ENCODE data around the gene PLEKHG4B. TPM values are rescaled to one million over a fixed set of nuclear protein-coding genes. Genes with fewer than 3 reads are reported as not detected.

PLEKHG4B gene
- total and polyA plus RNA-seq, 8 donors, result 0.21 to 0.75 (median 0.38) TPM

DNA sequence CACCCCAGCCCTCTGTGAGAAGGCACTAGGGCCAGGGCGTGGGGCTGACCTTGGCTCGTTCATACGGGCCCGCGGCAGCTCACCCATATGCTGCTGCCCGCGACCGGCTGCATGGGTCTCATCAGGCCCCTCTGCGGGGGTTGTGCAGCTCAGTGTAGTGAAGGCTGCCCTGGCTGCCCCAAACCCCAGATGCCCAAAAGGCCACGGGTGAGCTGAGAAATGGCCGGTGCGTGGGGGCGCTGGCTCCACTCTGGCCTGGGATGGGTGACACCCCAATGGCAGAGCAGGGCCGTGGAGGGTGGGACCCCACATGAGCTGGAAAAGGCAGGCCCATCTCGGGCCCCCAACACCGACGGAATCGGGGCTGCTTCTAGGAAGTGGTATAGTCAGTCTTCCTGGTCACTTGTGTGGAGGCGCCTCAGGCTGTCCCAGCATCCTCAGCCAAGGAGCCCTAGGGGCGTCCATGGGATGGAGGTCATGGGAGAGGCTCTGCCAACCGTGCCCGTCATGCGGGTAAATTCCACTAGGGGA lies 79.9 kb downstream of the PLEKHG4B start:
- intact Hi-C loops (cut with DNase I), result no loop called here
- no peak for TF ChIP-seq CTCF (IDR thresholded peaks at IDR 0.05)
- no peaks in the 10 kb centered on the region for H3K4me1 ChIP-seq
- FAIRE-seq (no peak), ATAC-seq (no peak), DNase-seq (peak in 2 of 6 donors; percentile 44 to 45)
- no peaks in the 10 kb centered on the region for H3K9me3 ChIP-seq
- 67 to 80% methylated on average over 23 of the region's 23 CpGs for WGBS, 2 donors
- H3K27me3 ChIP-seq, result no peaks in the 10 kb centered on the region
- H3K27ac ChIP-seq, result no peak overlapping the region
- no peaks in the 10 kb centered on the region for H3K36me3 ChIP-seq
- no peak overlapping the region for H3K4me3 ChIP-seq

GRCh38 chr5:172421-172820 lies 80.5 kb downstream of the PLEKHG4B start:
- H3K27me3 ChIP-seq, result no peaks in the 10 kb centered on the region
- FAIRE-seq, result no peak
- intact Hi-C loops (cut with DNase I), result no loop called here
- H3K27ac ChIP-seq, result no peak overlapping the region
- H3K36me3 ChIP-seq, result no peaks in the 10 kb centered on the region
- DNase-seq, result peak in 1 of 6 donors; percentile 42
- TF ChIP-seq CTCF (IDR thresholded peaks at IDR 0.05), result no peak
- H3K4me3 ChIP-seq, result no peak overlapping the region
- WGBS, 2 donors, result 74% methylated on average over 13 of the region's 13 CpGs
- H3K4me1 ChIP-seq, result no peaks in the 10 kb centered on the region
- no peaks in the 10 kb centered on the region for H3K9me3 ChIP-seq
- no peak for ATAC-seq

- Histone ChIP-seq H3K4me1 (no peaks in the 10 kb centered on the region), H3K4me3 (no peak overlapping the region), H3K9me3 (no peaks in the 10 kb centered on the region), H3K27me3 (no peaks in the 10 kb centered on the region), H3K27ac (no peak overlapping the region), H3K36me3 (no peaks in the 10 kb centered on the region)
- DNase-seq (peak in 2 of 6 donors; percentile 31 to 41), ATAC-seq (no peak), FAIRE-seq (no peak)
- intact Hi-C loops (cut with DNase I), result no loop called here
- 57 to 77% methylated on average over 17 of the region's 17 CpGs for WGBS, 2 donors
- TF ChIP-seq CTCF (IDR thresholded peaks at IDR 0.05), result no peak
These were observed 80.9 kb downstream of the PLEKHG4B start for GRCh38 chr5:172841-173251.

GRCh38 chr5:173392-174290 lies 81.7 kb downstream of the PLEKHG4B start:
- no peaks in the 10 kb centered on the region for H3K27me3 ChIP-seq
- DNase-seq (peak in 2 of 6 donors; percentile 39 to 44), FAIRE-seq (no peak), ATAC-seq (no peak)
- intact Hi-C loops (cut with DNase I), result no loop called here
- H3K4me3 ChIP-seq, result no peak overlapping the region
- 63 to 80% methylated on average over 22 of the region's 22 CpGs for WGBS, 2 donors
- no peak overlapping the region for H3K27ac ChIP-seq
- H3K36me3 ChIP-seq, result no peaks in the 10 kb centered on the region
- H3K9me3 ChIP-seq, result no peaks in the 10 kb centered on the region
- H3K4me1 ChIP-seq, result no peaks in the 10 kb centered on the region
- no peak for TF ChIP-seq CTCF (IDR thresholded peaks at IDR 0.05)

GRCh38 chr5:174291-174600 lies 82.3 kb downstream of the PLEKHG4B start:
- FAIRE-seq, result no peak
- no peaks in the 10 kb centered on the region for H3K27me3 ChIP-seq
- H3K9me3 ChIP-seq, result no peaks in the 10 kb centered on the region
- H3K4me1 ChIP-seq, result no peaks in the 10 kb centered on the region
- no peak for TF ChIP-seq CTCF (IDR thresholded peaks at IDR 0.05)
- H3K36me3 ChIP-seq, result no peaks in the 10 kb centered on the region
- H3K4me3 ChIP-seq, result no peak overlapping the region
- peak in 1 of 6 donors; percentile 32 for DNase-seq
- intact Hi-C loops (cut with DNase I), result no loop called here
- 64 to 66% methylated on average over 5 of the region's 5 CpGs for WGBS, 2 donors
- ATAC-seq, result no peak
- no peak overlapping the region for H3K27ac ChIP-seq
